Omental fat pad (tissue), 4 donors: Measurements from ENCODE around the gene ADGB. TPM values are rescaled to one million over a fixed set of nuclear protein-coding genes. Genes with fewer than 3 reads are reported as not detected.

Experiments used
- ATAC-seq: fragments of 150-250 bp; one replicate; pipeline ENCODE4 v1.9.1; 2016; ENCODE audit warnings: mild to moderate bottlenecking, moderate library complexity; ENCODE audit not compliant: low FRiP score
- DNase-seq: peaks from one replicate; pipeline ENCODE4 v3.0.0-alpha.2; 2019; ENCODE audit warnings: low spot score
- total RNA-seq, 4 donors: library from RNA; depleted of rRNA; stranded (reverse); fragments of >200 nt; gene quantifications; one replicate each; pipeline ENCODE4 v1.1.0, GENCODE V29; 2016
- TF ChIP-seq, protein P1 (sequence below), 3 donors: fragments of 450-650 bp; IDR thresholded peaks; one replicate each; pipeline ENCODE4 v1.5.1; 2016 to 2017; ENCODE audit warnings: antibody characterized with exemption in 3 of 3, mild to moderate bottlenecking in 3 of 3, moderate library complexity in 2 of 3

The ADGB gene
- total RNA-seq, 4 donors from 2014 or later, result not detected

DNA sequence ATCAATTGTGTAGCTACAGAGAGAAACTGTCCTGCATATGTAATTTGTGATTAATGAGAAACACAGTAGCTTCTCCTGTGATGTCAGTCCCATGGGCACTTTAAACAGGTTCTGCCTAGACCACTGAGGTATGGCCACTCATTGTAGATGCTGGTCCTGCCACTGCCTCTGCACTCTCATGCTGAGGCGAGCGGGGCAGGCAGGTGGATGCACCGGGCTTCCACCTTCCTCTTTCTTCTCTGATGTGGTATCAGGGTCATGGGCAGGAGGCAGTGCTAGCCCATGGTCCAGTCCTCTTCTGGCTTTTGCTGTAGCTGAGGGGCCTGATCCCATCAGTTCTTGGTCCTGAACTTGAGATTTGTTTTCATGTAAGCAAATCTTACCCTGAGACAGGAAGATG is 58.7 kb downstream of the ADGB start:
- TF ChIP-seq, protein P1, sequence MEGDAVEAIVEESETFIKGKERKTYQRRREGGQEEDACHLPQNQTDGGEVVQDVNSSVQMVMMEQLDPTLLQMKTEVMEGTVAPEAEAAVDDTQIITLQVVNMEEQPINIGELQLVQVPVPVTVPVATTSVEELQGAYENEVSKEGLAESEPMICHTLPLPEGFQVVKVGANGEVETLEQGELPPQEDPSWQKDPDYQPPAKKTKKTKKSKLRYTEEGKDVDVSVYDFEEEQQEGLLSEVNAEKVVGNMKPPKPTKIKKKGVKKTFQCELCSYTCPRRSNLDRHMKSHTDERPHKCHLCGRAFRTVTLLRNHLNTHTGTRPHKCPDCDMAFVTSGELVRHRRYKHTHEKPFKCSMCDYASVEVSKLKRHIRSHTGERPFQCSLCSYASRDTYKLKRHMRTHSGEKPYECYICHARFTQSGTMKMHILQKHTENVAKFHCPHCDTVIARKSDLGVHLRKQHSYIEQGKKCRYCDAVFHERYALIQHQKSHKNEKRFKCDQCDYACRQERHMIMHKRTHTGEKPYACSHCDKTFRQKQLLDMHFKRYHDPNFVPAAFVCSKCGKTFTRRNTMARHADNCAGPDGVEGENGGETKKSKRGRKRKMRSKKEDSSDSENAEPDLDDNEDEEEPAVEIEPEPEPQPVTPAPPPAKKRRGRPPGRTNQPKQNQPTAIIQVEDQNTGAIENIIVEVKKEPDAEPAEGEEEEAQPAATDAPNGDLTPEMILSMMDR (IDR thresholded peaks at IDR 0.05), result no peak
- no peak for DNase-seq
- ATAC-seq, result no peak

DNA sequence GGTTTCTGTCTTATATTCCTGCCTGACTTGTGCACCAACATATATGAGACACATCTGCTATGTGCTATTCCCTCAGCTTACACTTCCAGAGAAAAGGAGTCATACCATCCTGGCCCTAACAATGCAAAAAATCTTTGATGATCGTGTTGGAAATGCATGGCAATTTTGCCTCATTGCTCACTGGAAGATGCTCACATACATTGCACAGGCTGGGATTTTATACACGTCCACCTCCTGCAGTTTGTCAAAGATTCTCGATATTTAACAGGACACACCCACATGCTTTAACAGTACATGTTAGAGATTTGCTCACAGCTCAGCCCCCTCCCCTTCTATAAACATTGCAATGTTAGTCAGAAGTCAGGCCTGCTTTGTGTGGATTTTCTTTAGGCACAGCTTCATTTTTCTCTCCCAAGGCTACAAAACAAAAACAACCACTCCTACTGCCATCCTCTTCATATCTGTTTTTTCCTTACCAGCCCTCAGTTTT is 66.1 kb downstream of the ADGB start:
- TF ChIP-seq, protein P1 (IDR thresholded peaks at IDR 0.05), result no peak
- DNase-seq, result no peak

DNA sequence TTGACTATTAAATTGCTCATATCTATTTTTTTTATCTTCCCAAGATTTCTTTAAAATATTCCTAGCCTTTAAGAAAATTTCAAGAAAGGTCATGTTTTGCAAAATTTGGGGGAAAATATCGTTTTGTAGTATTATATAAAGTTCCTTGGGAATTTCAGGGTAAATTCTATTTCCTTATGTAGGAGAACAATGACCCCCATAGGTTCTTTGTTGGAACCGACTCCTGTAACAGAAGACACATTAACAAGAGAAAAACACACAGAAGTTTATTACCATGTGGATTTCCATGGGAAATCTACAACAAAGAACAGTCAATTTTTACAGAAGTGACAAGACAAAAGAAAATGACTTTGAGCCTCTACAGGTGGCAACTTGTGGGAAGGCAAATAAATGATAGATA is 68.1 kb downstream of the ADGB start:
- TF ChIP-seq, protein P1 (IDR thresholded peaks at IDR 0.05), result no peak
- DNase-seq (no peak), ATAC-seq (no peak)

More for the DNA sequence above, 66.1 kb downstream of the ADGB start:
- ATAC-seq, result no peak

DNA sequence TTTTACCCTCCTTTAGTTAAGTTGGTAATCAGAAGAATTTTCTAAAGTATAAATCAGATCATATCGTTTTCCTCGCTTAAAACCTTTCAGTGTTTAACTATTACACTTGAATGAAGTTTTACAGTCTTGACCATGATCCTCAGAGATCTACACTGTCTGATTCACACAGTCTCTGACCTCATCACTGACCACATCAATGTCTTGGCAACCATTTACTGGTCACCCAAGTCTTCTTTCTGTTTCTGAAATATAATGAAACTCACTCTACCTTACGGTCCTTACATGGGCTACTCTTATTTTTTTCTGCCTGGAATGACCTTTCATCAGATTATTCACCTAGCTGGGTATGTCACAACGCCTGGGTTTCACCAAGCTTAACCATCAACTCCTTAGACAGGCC is 71.4 kb downstream of the ADGB start:
- TF ChIP-seq, protein P1 (IDR thresholded peaks at IDR 0.05), result no peak
- ATAC-seq (no peak), DNase-seq (no peak)

DNA sequence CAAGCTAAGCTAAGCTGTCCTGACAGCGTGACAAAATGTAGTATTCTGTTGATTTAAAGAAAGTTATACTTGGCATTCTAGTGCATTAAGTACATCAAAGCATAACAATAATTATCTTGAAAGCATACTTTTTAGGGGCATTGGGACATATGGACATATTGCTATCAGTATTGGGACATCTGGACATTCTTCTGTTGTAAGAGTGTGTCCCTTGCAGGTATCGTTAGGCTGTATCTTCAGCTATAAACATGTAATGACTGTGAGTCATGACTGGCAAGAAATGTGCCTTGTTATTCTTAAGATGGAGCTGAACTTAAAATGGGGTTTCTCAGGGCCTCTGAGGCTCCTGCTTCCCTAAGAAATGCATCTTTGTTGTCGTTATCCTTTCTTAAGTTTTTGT is 74.3 kb downstream of the ADGB start:
- no peak for DNase-seq
- ATAC-seq, result no peak
- TF ChIP-seq, protein P1 (IDR thresholded peaks at IDR 0.05), result no peak

DNA sequence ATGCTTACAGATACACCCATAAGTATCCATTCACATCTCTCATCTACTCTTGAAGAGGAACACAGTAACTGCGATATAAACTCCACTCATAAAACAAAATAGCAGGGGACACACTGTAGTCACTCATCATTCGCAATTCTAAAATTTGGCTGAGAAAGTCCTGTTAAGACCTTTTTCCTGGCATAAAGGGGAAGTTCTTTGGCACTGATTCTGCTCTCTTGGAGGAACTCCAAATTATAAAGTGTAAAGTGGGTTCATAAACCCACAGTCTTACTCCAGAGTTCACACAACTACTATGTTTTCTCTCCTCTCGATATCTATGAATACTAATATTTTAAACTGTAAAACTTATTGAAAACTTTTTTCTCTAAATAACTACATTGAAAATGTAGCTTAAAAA is 80.6 kb downstream of the ADGB start:
- TF ChIP-seq, protein P1 (IDR thresholded peaks at IDR 0.05), result no peak
- DNase-seq, result no peak
- ATAC-seq, result no peak

DNA sequence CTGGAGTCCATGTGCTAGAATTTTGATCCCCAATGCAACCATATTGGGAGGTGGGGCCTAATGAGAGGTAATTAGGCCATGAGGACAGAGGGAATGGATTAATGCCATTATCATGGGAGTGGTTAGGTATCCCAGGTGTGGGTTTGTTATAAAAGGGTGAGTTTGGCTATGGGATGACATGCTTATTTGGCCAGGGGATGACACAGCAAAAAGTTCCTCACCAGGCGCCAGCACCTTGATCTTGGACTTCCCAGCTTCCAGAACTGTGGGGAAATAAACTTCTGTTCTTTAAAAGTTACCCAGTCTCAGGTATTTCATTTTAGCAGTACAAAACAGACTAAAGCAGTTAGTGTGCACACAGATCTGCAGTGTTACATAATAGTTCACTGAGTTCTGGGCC is 84.1 kb downstream of the ADGB start:
- TF ChIP-seq, protein P1 (IDR thresholded peaks at IDR 0.05), result no peak
- no peak for DNase-seq
- no peak for ATAC-seq
